ENCODE data around the gene BMP8B.
"Not testable (repeated sequence)": the region's sequence is repeated elsewhere in the genome, so short reads cannot be mapped to it uniquely, and the experiment has no call there.

Gene BMP8B

DNA sequence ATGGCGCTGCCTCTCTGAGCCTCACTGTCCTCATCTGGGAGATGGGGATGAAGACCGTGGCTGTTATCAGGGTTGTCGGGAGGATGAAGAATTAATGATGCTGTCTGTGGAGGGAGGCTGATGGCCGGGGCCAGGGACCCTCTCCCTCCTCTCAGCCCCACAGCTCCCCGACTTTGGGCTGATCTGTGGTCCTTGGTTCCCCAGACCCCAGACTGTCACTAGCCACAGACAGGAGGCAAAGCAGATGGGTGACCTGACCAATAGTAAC, 1.6 kb downstream of the BMP8B start:
- WGBS (ENCODE audit: extremely low coverage, insufficient coverage, insufficient read length) = no CpG with 5 or more reads among the region's 5 CpGs

DNA sequence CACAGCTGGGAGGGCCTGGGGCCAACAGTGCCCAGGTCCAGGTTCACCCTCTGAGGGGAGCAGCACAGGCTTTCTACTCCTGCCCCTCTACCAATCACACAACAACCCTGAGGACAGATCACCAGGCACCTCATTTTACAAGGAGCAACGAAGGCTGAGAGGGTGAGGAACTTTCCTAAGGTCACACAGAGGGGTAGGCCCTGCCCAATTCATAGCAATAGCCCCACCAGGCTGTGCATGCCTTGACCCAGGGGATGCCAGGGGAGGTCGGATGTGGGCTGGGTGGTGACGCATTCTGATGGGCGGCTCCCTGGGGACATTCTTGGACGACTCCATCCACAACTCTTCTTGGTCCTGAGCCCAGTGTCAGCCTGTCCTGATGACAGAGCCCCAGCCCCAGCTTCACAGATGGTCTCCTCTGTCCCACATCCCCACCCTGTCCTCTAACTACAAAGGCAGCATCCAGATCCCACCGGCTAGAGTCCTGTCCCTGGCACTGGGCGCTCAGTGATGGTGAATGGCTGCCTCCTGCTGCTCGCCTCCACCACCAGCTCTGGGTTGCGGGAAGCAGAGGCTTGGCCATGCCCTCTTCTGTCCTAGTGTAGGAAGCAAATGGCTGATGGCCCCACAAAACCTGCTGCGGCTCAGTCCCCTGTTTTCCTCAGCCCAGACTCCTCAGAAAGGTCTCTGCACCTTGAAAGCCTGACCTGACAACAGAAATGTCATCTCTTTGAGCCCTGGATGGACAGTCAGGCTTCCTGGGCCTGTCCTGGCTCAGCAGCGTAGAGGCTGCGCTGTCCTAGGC, 2.2 kb downstream of the BMP8B start:
- not testable (repeated sequence) for H2AFZ ChIP-seq (ENCODE audit: insufficient read depth, low read length, poor library complexity); H2BK5ac ChIP-seq (ENCODE audit: low read depth, low read length, poor library complexity); H3K36me3 ChIP-seq (ENCODE audit: control insufficient read depth in 1 of 2, insufficient read depth in 2 of 2, low read length in 2 of 2); H3K4me1 ChIP-seq (ENCODE audit: control insufficient read depth in 1 of 2, insufficient read depth in 2 of 2, low read length in 2 of 2); H3K18ac ChIP-seq (ENCODE audit: low read length); DNase-seq; H4K12ac ChIP-seq (ENCODE audit: low read depth, low read length); H3K79me1 ChIP-seq (ENCODE audit: low read length); H3K27ac ChIP-seq (ENCODE audit: low read depth, low read length); H3K4ac ChIP-seq (ENCODE audit: low read depth, low read length); H2AK5ac ChIP-seq (ENCODE audit: low read length); H3K79me2 ChIP-seq (ENCODE audit: control insufficient read depth, insufficient read depth, low read length, poor library complexity); H3K4me2 ChIP-seq (ENCODE audit: low read length); H2BK120ac ChIP-seq (ENCODE audit: insufficient read depth, low read length, poor library complexity); H4K91ac ChIP-seq (ENCODE audit: low read depth, low read length); H3K4me3 ChIP-seq (ENCODE audit: low read depth, low read length); H3K14ac ChIP-seq (ENCODE audit: low read length); H2BK12ac ChIP-seq (ENCODE audit: low read length); H3K9ac ChIP-seq (ENCODE audit: low read length); H4K8ac ChIP-seq (ENCODE audit: low read depth, low read length); H3K9me3 ChIP-seq (ENCODE audit: insufficient read depth, low read depth, low read length); H3K23ac ChIP-seq (ENCODE audit: low read length)
- WGBS (ENCODE audit: extremely low coverage, insufficient coverage, insufficient read length) = no CpG with 5 or more reads among the region's 12 CpGs
- peaks cover 37% of the 10 kb centered on the region for H3K27me3 ChIP-seq (ENCODE audit: insufficient read depth, low read length)

More for the DNA sequence above, 1.6 kb downstream of the BMP8B start:
- H2BK5ac ChIP-seq (ENCODE audit: low read depth, low read length, poor library complexity); H3K79me2 ChIP-seq (ENCODE audit: control insufficient read depth, insufficient read depth, low read length, poor library complexity); H4K91ac ChIP-seq (ENCODE audit: low read depth, low read length); H3K4ac ChIP-seq (ENCODE audit: low read depth, low read length); H3K9me3 ChIP-seq (ENCODE audit: insufficient read depth, low read depth, low read length); H3K79me1 ChIP-seq (ENCODE audit: low read length); H3K4me2 ChIP-seq (ENCODE audit: low read length); H3K4me1 ChIP-seq (ENCODE audit: control insufficient read depth in 1 of 2, insufficient read depth in 2 of 2, low read length in 2 of 2); H2BK120ac ChIP-seq (ENCODE audit: insufficient read depth, low read length, poor library complexity); H2AK5ac ChIP-seq (ENCODE audit: low read length); H3K4me3 ChIP-seq (ENCODE audit: low read depth, low read length); H3K23ac ChIP-seq (ENCODE audit: low read length); H3K36me3 ChIP-seq (ENCODE audit: control insufficient read depth in 1 of 2, insufficient read depth in 2 of 2, low read length in 2 of 2); H4K8ac ChIP-seq (ENCODE audit: low read depth, low read length); DNase-seq; H2AFZ ChIP-seq (ENCODE audit: insufficient read depth, low read length, poor library complexity); H4K12ac ChIP-seq (ENCODE audit: low read depth, low read length); H3K18ac ChIP-seq (ENCODE audit: low read length); H3K27ac ChIP-seq (ENCODE audit: low read depth, low read length); H3K14ac ChIP-seq (ENCODE audit: low read length); H3K9ac ChIP-seq (ENCODE audit: low read length); H2BK12ac ChIP-seq (ENCODE audit: low read length): not testable (repeated sequence)
- H3K27me3 ChIP-seq (ENCODE audit: insufficient read depth, low read length) = peaks cover 37% of the 10 kb centered on the region

DNA sequence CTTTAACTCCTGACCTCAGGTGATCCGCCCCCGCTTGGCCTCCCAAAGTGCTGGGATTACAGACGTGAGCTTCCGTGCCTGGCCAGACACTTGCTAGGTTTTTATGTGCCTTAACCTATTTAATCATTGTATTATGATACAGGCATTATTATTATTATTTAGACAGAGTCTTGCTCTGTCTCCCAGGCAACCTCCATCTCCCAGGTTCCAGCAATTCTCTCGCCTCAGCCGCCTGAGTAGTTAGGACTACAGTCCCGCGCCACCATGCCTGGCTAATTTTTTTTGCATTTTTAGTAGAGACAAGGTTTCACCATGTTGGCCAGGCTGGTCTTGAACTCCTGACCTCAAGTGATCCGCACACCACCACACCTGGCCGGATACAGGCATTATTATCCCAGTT, 6.0 kb downstream of the BMP8B start:
- H3K4ac ChIP-seq (ENCODE audit: low read depth, low read length); H3K18ac ChIP-seq (ENCODE audit: low read length); H3K4me1 ChIP-seq (ENCODE audit: control insufficient read depth in 1 of 2, insufficient read depth in 2 of 2, low read length in 2 of 2); H3K9ac ChIP-seq (ENCODE audit: low read length); H2AFZ ChIP-seq (ENCODE audit: insufficient read depth, low read length, poor library complexity); H4K8ac ChIP-seq (ENCODE audit: low read depth, low read length); H4K91ac ChIP-seq (ENCODE audit: low read depth, low read length); H3K23ac ChIP-seq (ENCODE audit: low read length); H2BK5ac ChIP-seq (ENCODE audit: low read depth, low read length, poor library complexity); H2BK120ac ChIP-seq (ENCODE audit: insufficient read depth, low read length, poor library complexity); H3K79me1 ChIP-seq (ENCODE audit: low read length); H3K4me3 ChIP-seq (ENCODE audit: low read depth, low read length); DNase-seq; H3K14ac ChIP-seq (ENCODE audit: low read length); H2BK12ac ChIP-seq (ENCODE audit: low read length); H4K12ac ChIP-seq (ENCODE audit: low read depth, low read length); H3K79me2 ChIP-seq (ENCODE audit: control insufficient read depth, insufficient read depth, low read length, poor library complexity); H3K9me3 ChIP-seq (ENCODE audit: insufficient read depth, low read depth, low read length); H3K4me2 ChIP-seq (ENCODE audit: low read length); H3K27ac ChIP-seq (ENCODE audit: low read depth, low read length); H3K36me3 ChIP-seq (ENCODE audit: control insufficient read depth in 1 of 2, insufficient read depth in 2 of 2, low read length in 2 of 2); H2AK5ac ChIP-seq (ENCODE audit: low read length): not testable (repeated sequence)
- peaks cover 17% of the 10 kb centered on the region for H3K27me3 ChIP-seq (ENCODE audit: insufficient read depth, low read length)
- WGBS (ENCODE audit: extremely low coverage, insufficient coverage, insufficient read length) = no CpG with 5 or more reads among the region's 10 CpGs

DNA sequence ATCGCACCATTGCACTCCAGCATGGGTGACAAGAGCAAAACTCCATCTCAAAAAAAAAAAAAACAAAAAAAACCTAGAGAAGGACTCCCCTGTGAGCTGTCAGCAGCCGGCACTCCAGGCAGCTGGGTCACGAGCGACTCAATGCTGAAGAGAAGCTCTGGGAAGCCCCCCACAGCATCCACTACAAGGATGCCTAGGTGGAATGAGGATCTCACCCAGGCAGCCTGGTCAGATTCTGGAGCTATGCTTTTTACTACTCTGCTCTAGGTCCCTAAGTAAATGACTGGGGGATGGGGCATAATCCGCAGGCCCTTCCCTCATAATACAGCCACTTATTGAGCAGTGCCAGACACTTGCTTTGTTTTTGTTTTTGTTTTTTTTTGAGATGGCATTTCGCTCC, 6.6 kb downstream of the BMP8B start:
- Histone ChIP-seq H4K12ac (ENCODE audit: low read depth, low read length) (no peak overlapping the region), H2AK5ac (ENCODE audit: low read length) (no peak overlapping the region), H3K14ac (ENCODE audit: low read length) (no peak overlapping the region), H2BK5ac (ENCODE audit: low read depth, low read length, poor library complexity) (no peak overlapping the region), H3K79me2 (ENCODE audit: control insufficient read depth, insufficient read depth, low read length, poor library complexity) (no peaks in the 10 kb centered on the region), H3K18ac (ENCODE audit: low read length) (no peak overlapping the region), H3K4me3 (ENCODE audit: low read depth, low read length) (no peak overlapping the region), H3K9me3 (ENCODE audit: insufficient read depth, low read depth, low read length) (no peaks in the 10 kb centered on the region), H4K91ac (ENCODE audit: low read depth, low read length) (no peak overlapping the region), H3K79me1 (ENCODE audit: low read length) (no peaks in the 10 kb centered on the region), H2AFZ (ENCODE audit: insufficient read depth, low read length, poor library complexity) (no peak overlapping the region), H3K4me2 (ENCODE audit: low read length) (no peak overlapping the region), H2BK12ac (ENCODE audit: low read length) (no peak overlapping the region), H3K4me1 (ENCODE audit: control insufficient read depth in 1 of 2, insufficient read depth in 2 of 2, low read length in 2 of 2) (no peaks in the 10 kb centered on the region), H3K27me3 (ENCODE audit: insufficient read depth, low read length) (peaks cover 11% of the 10 kb centered on the region), H3K9ac (ENCODE audit: low read length) (no peak overlapping the region), H3K23ac (ENCODE audit: low read length) (no peak overlapping the region), H3K27ac (ENCODE audit: low read depth, low read length) (no peak overlapping the region), H3K36me3 (ENCODE audit: control insufficient read depth in 1 of 2, insufficient read depth in 2 of 2, low read length in 2 of 2) (no peaks in the 10 kb centered on the region), H3K4ac (ENCODE audit: low read depth, low read length) (no peak overlapping the region), H2BK120ac (ENCODE audit: insufficient read depth, low read length, poor library complexity) (no peak overlapping the region), H4K8ac (ENCODE audit: low read depth, low read length) (no peak overlapping the region)
- DNase-seq = no peak
- no CpG with 5 or more reads among the region's 6 CpGs for WGBS (ENCODE audit: extremely low coverage, insufficient coverage, insufficient read length)
